ENCODE measurements around the gene MYO7B. TPM values are rescaled to one million over a fixed set of nuclear protein-coding genes. Genes with fewer than 3 reads are reported as not detected.
A peak's percentile ranks its signal among the peaks of the same experiment; 100 is the strongest.
"Not testable (repeated sequence)": the region's sequence is repeated elsewhere in the genome, so short reads cannot be mapped to it uniquely, and the experiment has no call there.

The MYO7B gene
- total RNA-seq, 4 donors from 2014 or later = 0.21 to 0.48 (median 0.28) TPM

GRCh38 chr2:127523269-127523939, 12.1 kb upstream of the MYO7B start:
- no peak overlapping the region for H3K4me3 ChIP-seq
- intact Hi-C loops (cut with DNase I; ENCODE audit: low total_unique reads) = no loop called here
- H3K36me3 ChIP-seq = no peaks in the 10 kb centered on the region
- no peak for DNase-seq
- no peaks in the 10 kb centered on the region for H3K9me3 ChIP-seq
- H3K27ac ChIP-seq = no peak overlapping the region
- H3K4me1 ChIP-seq = peaks cover 0 to 8% of the 10 kb centered on the region in 2 donors
- H3K27me3 ChIP-seq = no peaks in the 10 kb centered on the region
- TF ChIP-seq POLR2A (IDR thresholded peaks at IDR 0.05) = no peak
- no peak for TF ChIP-seq CTCF (IDR thresholded peaks at IDR 0.05)

GRCh38 chr2:127524198-127524834, 11.2 kb upstream of the MYO7B start:
- DNase-seq; H3K4me1 ChIP-seq; H3K27ac ChIP-seq; H3K4me3 ChIP-seq; H3K9me3 ChIP-seq; H3K27me3 ChIP-seq; H3K36me3 ChIP-seq; intact Hi-C loops (cut with DNase I; ENCODE audit: low total_unique reads): not testable (repeated sequence)

- no peaks in the 10 kb centered on the region for H3K27me3 ChIP-seq
- peaks cover 0 to 8% of the 10 kb centered on the region in 2 donors for H3K4me1 ChIP-seq
Observed at GRCh38 chr2:127525691-127526131, 9.8 kb upstream of the MYO7B start.

GRCh38 chr2:127526132-127527000, 9.1 kb upstream of the MYO7B start, which contains the start of gene IWS1:
IWS1 (minus strand) TSS chr2:127526489; CDS start chr2:127526208, 281 bp downstream.
- peak; percentile 93 to 95 for DNase-seq
- Histone ChIP-seq H3K4me1 (peaks cover 0 to 8% of the 10 kb centered on the region in 2 donors), H3K9me3 (no peaks in the 10 kb centered on the region), H3K4me3 (peak within 1 kb of the TSS; percentile 80 to 85), H3K27me3 (no peaks in the 10 kb centered on the region), H3K36me3 (no peaks in the 10 kb centered on the region), H3K27ac (peak within 1 kb of the TSS; percentile 90 to 92)
- intact Hi-C loops (cut with DNase I; ENCODE audit: low total_unique reads) = no loop called here
- peak; percentile 18 to 66 (median 33) for TF ChIP-seq CTCF (IDR thresholded peaks at IDR 0.05)
- TF ChIP-seq POLR2A (IDR thresholded peaks at IDR 0.05) = peak; percentile 46 to 75

More at GRCh38 chr2:127525691-127526131, 9.8 kb upstream of the MYO7B start:
- Histone ChIP-seq H3K27ac (peak overlapping the region; percentile 90 to 92), H3K9me3 (no peaks in the 10 kb centered on the region), H3K4me3 (peak overlapping the region; percentile 80 to 85), H3K36me3 (no peaks in the 10 kb centered on the region)
- intact Hi-C loops (cut with DNase I; ENCODE audit: low total_unique reads) = no loop called here
- no peak for DNase-seq
- TF ChIP-seq CTCF (IDR thresholded peaks at IDR 0.05) = no peak
- TF ChIP-seq POLR2A (IDR thresholded peaks at IDR 0.05) = no peak

GRCh38 chr2:127527001-127527804, 8.3 kb upstream of the MYO7B start:
- TF ChIP-seq POLR2A (IDR thresholded peaks at IDR 0.05) (no peak), CTCF (IDR thresholded peaks at IDR 0.05) (no peak)
- no peaks in the 10 kb centered on the region for H3K9me3 ChIP-seq
- intact Hi-C loops (cut with DNase I; ENCODE audit: low total_unique reads) = no loop called here

More at GRCh38 chr2:127527001-127527804, 8.3 kb upstream of the MYO7B start:
- no peaks in the 10 kb centered on the region for H3K27me3 ChIP-seq
- H3K4me3 ChIP-seq = peak overlapping the region; percentile 80 to 85
- peaks cover 0 to 8% of the 10 kb centered on the region in 2 donors for H3K4me1 ChIP-seq
- no peak for DNase-seq
- H3K36me3 ChIP-seq = no peaks in the 10 kb centered on the region
- peak overlapping the region; percentile 90 to 92 for H3K27ac ChIP-seq

Data from uterus (tissue), 4 donors.